HEK293T (cell line): ENCODE measurements around the gene STXBP4.

ENCODE experiments used
- ARNT ChIP-seq: fragments of 450-650 bp; IDR thresholded peaks from 2 replicates; pipeline ENCODE4 v1.6.1; 2017; ENCODE audit warnings: mild to moderate bottlenecking
- FOXA1 ChIP-seq: fragments of 450-650 bp; IDR thresholded peaks from 2 replicates; pipeline ENCODE4 v1.6.1; 2016; ENCODE audit warnings: mild to moderate bottlenecking
- FOXM1 ChIP-seq: fragments of 450-650 bp; IDR thresholded peaks from 2 replicates; pipeline ENCODE4 v1.6.1; 2017; ENCODE audit warnings: mild to moderate bottlenecking, borderline replicate concordance
- HDGF ChIP-seq: fragments of 450-650 bp; IDR thresholded peaks from 2 replicates; pipeline ENCODE4 v1.6.1; 2017; ENCODE audit warnings: antibody characterized with exemption, borderline replicate concordance
- NFRKB ChIP-seq: fragments of 450-650 bp; IDR thresholded peaks from 2 replicates; pipeline ENCODE4 v1.6.1; 2016; ENCODE audit warnings: mild to moderate bottlenecking, moderate library complexity
- SUZ12 ChIP-seq: fragments of 450-650 bp; IDR thresholded peaks from 2 replicates; pipeline ENCODE4 v1.6.1; 2016; ENCODE audit warnings: mild to moderate bottlenecking

DNA sequence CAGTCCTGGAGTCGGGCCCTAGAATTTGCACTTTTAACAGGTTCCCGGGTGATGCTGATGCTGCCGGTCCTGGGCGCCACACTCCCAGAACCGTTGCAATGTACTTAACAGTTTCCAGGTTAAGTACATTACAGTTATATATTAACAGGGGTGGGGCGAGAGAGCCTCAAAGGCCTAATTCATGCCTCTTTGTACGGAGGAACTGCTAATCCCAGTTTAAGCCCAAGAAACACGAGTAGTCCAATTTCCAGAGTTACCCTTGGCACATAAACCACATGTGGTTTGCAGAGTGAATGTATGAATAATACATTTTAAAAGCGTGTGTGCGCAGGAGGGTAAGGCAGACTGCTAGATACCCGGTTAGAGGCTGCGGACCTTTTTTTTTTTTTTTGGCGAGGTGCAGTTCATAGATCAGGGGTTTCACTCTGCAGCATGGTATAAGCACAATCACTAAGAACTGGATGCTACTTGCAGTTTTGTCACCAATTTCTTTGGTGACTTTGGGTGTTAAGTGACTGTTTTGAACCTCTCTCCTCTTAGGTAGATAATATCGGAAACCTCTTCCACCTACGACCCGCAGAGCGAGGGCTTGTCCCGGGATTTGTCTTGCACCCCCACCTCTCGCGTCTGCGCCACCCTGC lies 824 bp upstream of the STXBP4 start:
- TF ChIP-seq FOXM1 (no peak), NFRKB (no peak), FOXA1 (no peak), HDGF (no peak), SUZ12 (no peak), ARNT (no peak)
